ENCODE data around the gene KAZN. TPM values are rescaled to one million over a fixed set of nuclear protein-coding genes. Genes with fewer than 3 reads are reported as not detected.

KAZN gene
- total and polyA plus RNA-seq, 2 of the 8 experiments (the other 6 are each of a cell fraction or from before 2014, with no cell fraction given): 3.7 to 11.8 TPM

DNA sequence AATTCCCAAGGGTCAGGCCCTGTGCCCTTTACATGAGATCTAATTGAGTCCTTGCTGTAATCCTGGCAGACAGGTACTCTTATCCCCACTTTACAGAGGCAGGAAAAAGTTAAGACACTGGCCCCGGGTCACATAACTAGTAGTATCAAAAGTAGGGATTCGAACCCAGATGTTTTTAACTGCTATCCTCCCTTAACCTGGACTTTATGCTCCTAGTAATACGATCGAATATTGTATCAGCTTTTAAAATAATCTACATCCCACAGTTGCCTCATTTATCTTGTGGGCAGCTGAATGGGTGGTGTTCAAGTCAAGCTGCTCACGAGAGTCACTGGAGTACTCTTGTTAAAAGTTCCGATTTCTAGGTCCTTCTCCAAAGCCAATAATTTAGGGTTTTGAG lies 529.6 kb downstream of the KAZN start:
- Histone ChIP-seq H2BK120ac (replicated peaks; ENCODE audit: low read depth, low read length) (no peak overlapping the region), H4K20me1 (replicated peaks in 1 of 2; ENCODE audit: control insufficient read depth in 1 of 2, insufficient read depth in 2 of 2, low read length in 2 of 2) (no peaks in the 10 kb centered on the region), H3K4me1 (replicated peaks in 1 of 4; ENCODE audit: control insufficient read depth in 3 of 4, insufficient read depth in 4 of 4, low read length in 3 of 4) (no peaks in the 10 kb centered on the region), H4K8ac (ENCODE audit: extremely low read depth, insufficient read depth, low read length) (no peak overlapping the region), H4K91ac (replicated peaks; ENCODE audit: insufficient read length, low read length) (no peak overlapping the region), H3K4me2 (ENCODE audit: insufficient read depth in 1 of 2, low read depth in 2 of 2, low read length in 2 of 2) (no peak overlapping the region), H3K56ac (replicated peaks; ENCODE audit: insufficient read length, low read depth, low read length) (no peak overlapping the region), H4K5ac (ENCODE audit: insufficient read length, low read depth, low read length) (no peak overlapping the region), H3K18ac (ENCODE audit: extremely low read depth, low read length) (no peak overlapping the region), H2BK12ac (ENCODE audit: low read depth, low read length) (no peak overlapping the region), H3K27ac (ENCODE audit: low read depth, low read length) (no peak overlapping the region), H2BK5ac (ENCODE audit: low read depth, low read length) (no peak overlapping the region), H3K9me3 (ENCODE audit: insufficient read depth in 2 of 2, low read depth in 1 of 2, low read length in 1 of 2) (peaks cover 0 to 3% of the 10 kb centered on the region in 2 experiments; a peak in 1 of 4 replicates), H3K23me2 (ENCODE audit: low read depth, low read length) (no peaks in the 10 kb centered on the region), H3K36me3 (ENCODE audit: control insufficient read depth in 2 of 4, insufficient read depth in 4 of 4, low read length in 3 of 4) (no peaks in the 10 kb centered on the region), H3K27me3 (replicated peaks in 1 of 4; ENCODE audit: control insufficient read depth in 3 of 4, extremely low read depth in 1 of 4, insufficient read depth in 3 of 4, low read length in 3 of 4) (no peaks in the 10 kb centered on the region), H3K9ac (replicated peaks in 1 of 4; ENCODE audit: extremely low read depth in 1 of 4, low read depth in 3 of 4, low read length in 3 of 4) (no peak overlapping the region), H3K79me2 (ENCODE audit: control insufficient read depth in 1 of 2, insufficient read depth in 2 of 2, low read length in 2 of 2) (no peaks in the 10 kb centered on the region), H3K4me3 (ENCODE audit: extremely low read depth in 1 of 4, insufficient read depth in 2 of 4, low read depth in 3 of 4, low read length in 4 of 4) (no peak overlapping the region), H3K23ac (ENCODE audit: insufficient read length) (no peak overlapping the region), H2AK5ac (ENCODE audit: low read depth, low read length) (no peak overlapping the region), H2BK15ac (ENCODE audit: low read length) (no peak overlapping the region), H3K4ac (replicated peaks; ENCODE audit: insufficient read length, low read depth, low read length) (no peak overlapping the region), H3K79me1 (ENCODE audit: low read depth, low read length) (no peaks in the 10 kb centered on the region), H3K14ac (ENCODE audit: insufficient read length) (no peak overlapping the region), H2BK20ac (ENCODE audit: low read length) (no peak overlapping the region), H2AFZ (ENCODE audit: low read length) (no peak overlapping the region)
- 87% methylated on average over 6 of the region's 6 CpGs; no CpG with 5 or more reads in 1 of the 2 experiments for WGBS, 2 experiments (ENCODE audit: extremely low coverage in 1 of 2, insufficient coverage in 1 of 2, insufficient read length in 1 of 2, insufficient replicate concordance in 2 of 2, low coverage in 1 of 2, low lambda C conversion rate in 2 of 2, missing lambda C conversion rate in 1 of 2)
- DNase-seq (ENCODE audit: low read depth in 1 of 2, low spot score in 2 of 2) (no peak), FAIRE-seq (no peak)
- ChIA-PET CTCF (ENCODE audit: partially characterized antibody) (interaction anchor here (0.8 to 4.8 kb wide), 42 partner anchors 7 to 340 kb away, joined by 3 to 49 read pairs (median 5); partner anchors contain the start of gene TMEM51), POLR2A (ENCODE audit: partially characterized antibody) (interaction anchor here (1.0 to 1.3 kb wide), 2 partner anchors 26 to 144 kb away, joined by 4 read pairs; partner anchors contain the start of gene TMEM51)
- no peak for TF ChIP-seq EP300 (IDR thresholded peaks at IDR 0.05; ENCODE audit: borderline replicate concordance in 1 of 2, low read depth in 2 of 2, low read length in 2 of 2)
